Stimulated activated CD4-positive, alpha-beta T cell treated with anti-CD3 and anti-CD28 coated beads, Interleukin-15, amount 100 ng/mL, for 48 hours (primary cell): ENCODE results near the gene PAPSS2.
"Not testable (repeated sequence)": the region's sequence is repeated elsewhere in the genome, so short reads cannot be mapped to it uniquely, and the experiment has no call there.

Source experiments
- DNase-seq, 2 donors: peaks; one replicate each; pipeline ENCODE4 v3.0.0-alpha.2; 2020; ENCODE audit warnings: low read depth in 2 of 2

PAPSS2 gene

GRCh38 chr10:87705339-87705738 is 45.7 kb downstream of the PAPSS2 start:
- DNase-seq, result no peak

GRCh38 chr10:87706731-87707130 is 47.1 kb downstream of the PAPSS2 start:
- DNase-seq, result no peak

- no peak for DNase-seq
Measured at GRCh38 chr10:87707254-87707653, 47.6 kb downstream of the PAPSS2 start.

- DNase-seq, result no peak
Measured at GRCh38 chr10:87712913-87713616, 53.4 kb downstream of the PAPSS2 start.

- DNase-seq, result no peak
Measured at GRCh38 chr10:87713707-87714106, 54.0 kb downstream of the PAPSS2 start.

GRCh38 chr10:87715552-87716347 is 56.1 kb downstream of the PAPSS2 start:
- DNase-seq, result no peak

- no peak for DNase-seq
Measured at GRCh38 chr10:87716348-87716670, 56.6 kb downstream of the PAPSS2 start.

GRCh38 chr10:87720665-87721064 is 61.0 kb downstream of the PAPSS2 start:
- no peak for DNase-seq

GRCh38 chr10:87721781-87722180 is 62.1 kb downstream of the PAPSS2 start:
- DNase-seq, result no peak

GRCh38 chr10:87722716-87723115 is 63.0 kb downstream of the PAPSS2 start:
- no peak for DNase-seq

GRCh38 chr10:87723500-87723899 is 63.8 kb downstream of the PAPSS2 start:
- DNase-seq, result no peak

- DNase-seq, result no peak
Measured at GRCh38 chr10:87724789-87725188, 65.1 kb downstream of the PAPSS2 start.

GRCh38 chr10:87729940-87730339 is 70.3 kb downstream of the PAPSS2 start:
- no peak for DNase-seq

GRCh38 chr10:87733081-87733480 is 73.4 kb downstream of the PAPSS2 start:
- no peak for DNase-seq

- no peak for DNase-seq
Measured at GRCh38 chr10:87734987-87735827, 75.5 kb downstream of the PAPSS2 start.

GRCh38 chr10:87738253-87738652 is 78.6 kb downstream of the PAPSS2 start:
- DNase-seq, result not testable (repeated sequence)

- no peak for DNase-seq
Measured at GRCh38 chr10:87739703-87740102, 80.0 kb downstream of the PAPSS2 start.

GRCh38 chr10:87740254-87740655 is 80.6 kb downstream of the PAPSS2 start:
- no peak for DNase-seq

- not testable (repeated sequence) for DNase-seq
Measured at GRCh38 chr10:87742992-87743610, 83.4 kb downstream of the PAPSS2 start.

- DNase-seq, result no peak
Measured at GRCh38 chr10:87744606-87745005, 84.9 kb downstream of the PAPSS2 start.

- no peak for DNase-seq
Measured at GRCh38 chr10:87746911-87747310, 87.2 kb downstream of the PAPSS2 start.

GRCh38 chr10:87748244-87748643 is 88.6 kb downstream of the PAPSS2 start:
- not testable (repeated sequence) for DNase-seq
